Measurements from ENCODE around the gene KIF16B. TPM values are rescaled to one million over a fixed set of nuclear protein-coding genes. Genes with fewer than 3 reads are reported as not detected.

The KIF16B gene
- total and polyA plus RNA-seq, 5 donors, result 11.4 to 20.4 (median 17.3) TPM

- Histone ChIP-seq H3K4me1 (ENCODE audit: control insufficient read depth, insufficient read depth, low read length) (peaks cover 2% of the 10 kb centered on the region), H3K27me3 (ENCODE audit: control insufficient read depth, insufficient read depth) (no peaks in the 10 kb centered on the region), H3K27ac (ENCODE audit: low read length) (no peak overlapping the region), H3K9me3 (ENCODE audit: control insufficient read depth, low read length) (peaks cover 5% of the 10 kb centered on the region), H3K4me3 (ENCODE audit: low read length) (no peak overlapping the region)
- ATAC-seq, result no peak
- intact Hi-C loops (cut with DNase I), result no loop called here
- DNase-seq, result no peak
- WGBS, result 80% methylated on average over 1 of the region's 1 CpG
Observed at GRCh38 chr20:16408981-16409380, 164.3 kb downstream of the KIF16B start.

- DNase-seq (no peak), ATAC-seq (no peak)
- Histone ChIP-seq H3K9me3 (ENCODE audit: control insufficient read depth, low read length) (peaks cover 5% of the 10 kb centered on the region), H3K4me1 (ENCODE audit: control insufficient read depth, insufficient read depth, low read length) (peaks cover 2% of the 10 kb centered on the region), H3K27me3 (ENCODE audit: control insufficient read depth, insufficient read depth) (no peaks in the 10 kb centered on the region), H3K4me3 (ENCODE audit: low read length) (no peak overlapping the region), H3K27ac (ENCODE audit: low read length) (no peak overlapping the region)
- intact Hi-C loops (cut with DNase I), result no loop called here
- 95% methylated on average over 5 of the region's 5 CpGs for WGBS
Observed at GRCh38 chr20:16407251-16408067, 165.8 kb downstream of the KIF16B start.

GRCh38 chr20:16405254-16405653 is 168.0 kb downstream of the KIF16B start:
- H3K27ac ChIP-seq (ENCODE audit: low read length), result no peak overlapping the region
- H3K4me1 ChIP-seq (ENCODE audit: control insufficient read depth, insufficient read depth, low read length), result peaks cover 2% of the 10 kb centered on the region
- no peaks in the 10 kb centered on the region for H3K9me3 ChIP-seq (ENCODE audit: control insufficient read depth, low read length)
- peak in 1 of 2 donors; percentile 63 for ATAC-seq
- no peak overlapping the region for H3K4me3 ChIP-seq (ENCODE audit: low read length)
- no peak for DNase-seq
- WGBS, result 69% methylated on average over 6 of the region's 6 CpGs
- no peaks in the 10 kb centered on the region for H3K27me3 ChIP-seq (ENCODE audit: control insufficient read depth, insufficient read depth)
- intact Hi-C loops (cut with DNase I), result no loop called here

GRCh38 chr20:16404640-16405039 is 168.6 kb downstream of the KIF16B start:
- no peaks in the 10 kb centered on the region for H3K27me3 ChIP-seq (ENCODE audit: control insufficient read depth, insufficient read depth)
- no peaks in the 10 kb centered on the region for H3K9me3 ChIP-seq (ENCODE audit: control insufficient read depth, low read length)
- intact Hi-C loops (cut with DNase I), result no loop called here
- peak in 1 of 2 donors; percentile 41 for ATAC-seq
- WGBS, result 86% methylated on average over 9 of the region's 9 CpGs
- no peak for DNase-seq
- H3K4me3 ChIP-seq (ENCODE audit: low read length), result no peak overlapping the region
- no peak overlapping the region for H3K27ac ChIP-seq (ENCODE audit: low read length)
- H3K4me1 ChIP-seq (ENCODE audit: control insufficient read depth, insufficient read depth, low read length), result peaks cover 2% of the 10 kb centered on the region

GRCh38 chr20:16404171-16404570 is 169.1 kb downstream of the KIF16B start:
- DNase-seq, result no peak
- no peak for ATAC-seq
- Histone ChIP-seq H3K4me3 (ENCODE audit: low read length) (no peak overlapping the region), H3K4me1 (ENCODE audit: control insufficient read depth, insufficient read depth, low read length) (peaks cover 2% of the 10 kb centered on the region), H3K9me3 (ENCODE audit: control insufficient read depth, low read length) (no peaks in the 10 kb centered on the region), H3K27me3 (ENCODE audit: control insufficient read depth, insufficient read depth) (no peaks in the 10 kb centered on the region), H3K27ac (ENCODE audit: low read length) (no peak overlapping the region)
- 88% methylated on average over 5 of the region's 5 CpGs for WGBS
- intact Hi-C loops (cut with DNase I), result no loop called here

GRCh38 chr20:16400234-16400633 is 173.0 kb downstream of the KIF16B start:
- Histone ChIP-seq H3K27me3 (ENCODE audit: control insufficient read depth, insufficient read depth) (no peaks in the 10 kb centered on the region), H3K27ac (ENCODE audit: low read length) (no peak overlapping the region), H3K9me3 (ENCODE audit: control insufficient read depth, low read length) (no peaks in the 10 kb centered on the region), H3K4me1 (ENCODE audit: control insufficient read depth, insufficient read depth, low read length) (peaks cover 5% of the 10 kb centered on the region), H3K4me3 (ENCODE audit: low read length) (no peak overlapping the region)
- DNase-seq, result no peak
- no peak for ATAC-seq
- intact Hi-C loops (cut with DNase I), result no loop called here

GRCh38 chr20:16399801-16400200 is 173.4 kb downstream of the KIF16B start:
- intact Hi-C loops (cut with DNase I), result no loop called here
- Histone ChIP-seq H3K9me3 (ENCODE audit: control insufficient read depth, low read length) (no peaks in the 10 kb centered on the region), H3K27ac (ENCODE audit: low read length) (no peak overlapping the region), H3K4me1 (ENCODE audit: control insufficient read depth, insufficient read depth, low read length) (peaks cover 5% of the 10 kb centered on the region), H3K27me3 (ENCODE audit: control insufficient read depth, insufficient read depth) (no peaks in the 10 kb centered on the region), H3K4me3 (ENCODE audit: low read length) (no peak overlapping the region)
- ATAC-seq (no peak), DNase-seq (no peak)

- WGBS, result 15% methylated on average over 4 of the region's 4 CpGs
- DNase-seq, result peak; percentile 75 to 92 (median 90)
Observed at GRCh38 chr20:16397086-16397485, 176.2 kb downstream of the KIF16B start.

GRCh38 chr20:16395366-16395765 is 177.9 kb downstream of the KIF16B start:
- H3K4me3 ChIP-seq (ENCODE audit: low read length), result no peak overlapping the region
- no peak overlapping the region for H3K27ac ChIP-seq (ENCODE audit: low read length)
- ATAC-seq, result no peak
- peaks cover 3% of the 10 kb centered on the region for H3K4me1 ChIP-seq (ENCODE audit: control insufficient read depth, insufficient read depth, low read length)
- no peaks in the 10 kb centered on the region for H3K9me3 ChIP-seq (ENCODE audit: control insufficient read depth, low read length)
- 100% methylated on average over 1 of the region's 1 CpG for WGBS
- H3K27me3 ChIP-seq (ENCODE audit: control insufficient read depth, insufficient read depth), result no peaks in the 10 kb centered on the region
- intact Hi-C loops (cut with DNase I), result no loop called here
- DNase-seq, result no peak

More at GRCh38 chr20:16397086-16397485, 176.2 kb downstream of the KIF16B start:
- Histone ChIP-seq H3K27me3 (ENCODE audit: control insufficient read depth, insufficient read depth) (no peaks in the 10 kb centered on the region), H3K4me1 (ENCODE audit: control insufficient read depth, insufficient read depth, low read length) (peaks cover 3% of the 10 kb centered on the region), H3K27ac (ENCODE audit: low read length) (no peak overlapping the region), H3K4me3 (ENCODE audit: low read length) (no peak overlapping the region), H3K9me3 (ENCODE audit: control insufficient read depth, low read length) (no peaks in the 10 kb centered on the region)
- peak; percentile 90 to 96 for ATAC-seq
- intact Hi-C loops (cut with DNase I), result no loop called here

- WGBS, result 94% methylated on average over 4 of the region's 4 CpGs
- H3K27me3 ChIP-seq (ENCODE audit: control insufficient read depth, insufficient read depth), result no peaks in the 10 kb centered on the region
- no peak overlapping the region for H3K27ac ChIP-seq (ENCODE audit: low read length)
- DNase-seq (no peak), ATAC-seq (no peak)
- peaks cover 3% of the 10 kb centered on the region for H3K4me1 ChIP-seq (ENCODE audit: control insufficient read depth, insufficient read depth, low read length)
- no peak overlapping the region for H3K4me3 ChIP-seq (ENCODE audit: low read length)
- no peaks in the 10 kb centered on the region for H3K9me3 ChIP-seq (ENCODE audit: control insufficient read depth, low read length)
- intact Hi-C loops (cut with DNase I), result no loop called here
Observed at GRCh38 chr20:16394784-16395183, 178.5 kb downstream of the KIF16B start.

- Histone ChIP-seq H3K4me3 (ENCODE audit: low read length) (no peak overlapping the region), H3K4me1 (ENCODE audit: control insufficient read depth, insufficient read depth, low read length) (peaks cover 3% of the 10 kb centered on the region), H3K9me3 (ENCODE audit: control insufficient read depth, low read length) (no peaks in the 10 kb centered on the region), H3K27me3 (ENCODE audit: control insufficient read depth, insufficient read depth) (no peaks in the 10 kb centered on the region), H3K27ac (ENCODE audit: low read length) (no peak overlapping the region)
- WGBS, result 78% methylated on average over 3 of the region's 3 CpGs
- ATAC-seq (no peak), DNase-seq (no peak)
- intact Hi-C loops (cut with DNase I), result no loop called here
Observed at GRCh38 chr20:16393836-16394235, 179.4 kb downstream of the KIF16B start.

- DNase-seq (no peak), ATAC-seq (no peak)
- Histone ChIP-seq H3K27ac (ENCODE audit: low read length) (no peak overlapping the region), H3K4me1 (ENCODE audit: control insufficient read depth, insufficient read depth, low read length) (peaks cover 3% of the 10 kb centered on the region), H3K9me3 (ENCODE audit: control insufficient read depth, low read length) (no peaks in the 10 kb centered on the region), H3K4me3 (ENCODE audit: low read length) (no peak overlapping the region), H3K27me3 (ENCODE audit: control insufficient read depth, insufficient read depth) (no peaks in the 10 kb centered on the region)
- intact Hi-C loops (cut with DNase I), result no loop called here
- 53% methylated on average over 2 of the region's 2 CpGs for WGBS
Observed at GRCh38 chr20:16393297-16393696, 180.0 kb downstream of the KIF16B start.

Data from right cardiac atrium (tissue), 5 donors.